Measurements from ENCODE around the gene CFLAR.
"Not testable (repeated sequence)": the region's sequence is repeated elsewhere in the genome, so short reads cannot be mapped to it uniquely, and the experiment has no call there.

Gene CFLAR

DNA sequence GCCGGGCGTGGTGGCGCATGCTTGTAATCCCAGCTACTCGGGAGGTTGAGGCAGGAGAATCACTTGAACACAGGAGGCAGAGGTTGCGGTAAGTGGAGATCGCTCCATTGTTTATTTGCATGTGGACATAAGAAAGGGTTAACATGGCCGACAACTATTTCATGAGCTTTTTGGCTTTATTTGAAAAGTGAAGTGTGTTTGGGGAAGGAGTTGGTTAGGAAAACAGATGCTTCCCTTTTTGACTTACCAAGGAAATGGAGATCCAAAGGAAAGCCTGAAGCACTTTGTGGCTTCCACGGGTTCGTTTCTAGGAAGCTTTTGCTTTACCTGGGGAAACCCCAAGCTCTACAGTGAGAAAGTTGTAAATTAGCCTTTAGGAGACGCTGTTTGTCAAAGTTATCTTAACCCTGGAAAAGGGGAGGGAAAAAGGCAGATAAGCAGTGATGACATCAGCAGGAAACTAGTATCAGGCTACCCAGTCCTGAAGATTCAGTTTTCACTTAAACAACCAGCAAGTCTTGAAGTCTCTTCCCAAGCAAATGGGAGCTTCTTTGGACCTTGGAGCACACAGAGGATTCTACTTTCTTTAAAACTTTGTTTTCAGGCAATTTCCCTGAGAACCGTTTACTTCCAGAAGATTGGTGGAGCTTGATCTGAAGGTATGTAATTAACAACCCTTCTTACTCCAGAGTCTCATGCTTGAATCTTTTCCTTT is 66.8 kb downstream of the CFLAR start, which contains the start of gene CASP10:
CASP10 (plus strand) TSS at position 492 of the 715 bp plus-strand sequence. CDS start 2,637 bp downstream, outside the sequence.
- no peak for TF ChIP-seq EZH2phosphoT487 (IDR thresholded peaks at IDR 0.05; ENCODE audit: low read length)
- TF ChIP-seq, protein P1, sequence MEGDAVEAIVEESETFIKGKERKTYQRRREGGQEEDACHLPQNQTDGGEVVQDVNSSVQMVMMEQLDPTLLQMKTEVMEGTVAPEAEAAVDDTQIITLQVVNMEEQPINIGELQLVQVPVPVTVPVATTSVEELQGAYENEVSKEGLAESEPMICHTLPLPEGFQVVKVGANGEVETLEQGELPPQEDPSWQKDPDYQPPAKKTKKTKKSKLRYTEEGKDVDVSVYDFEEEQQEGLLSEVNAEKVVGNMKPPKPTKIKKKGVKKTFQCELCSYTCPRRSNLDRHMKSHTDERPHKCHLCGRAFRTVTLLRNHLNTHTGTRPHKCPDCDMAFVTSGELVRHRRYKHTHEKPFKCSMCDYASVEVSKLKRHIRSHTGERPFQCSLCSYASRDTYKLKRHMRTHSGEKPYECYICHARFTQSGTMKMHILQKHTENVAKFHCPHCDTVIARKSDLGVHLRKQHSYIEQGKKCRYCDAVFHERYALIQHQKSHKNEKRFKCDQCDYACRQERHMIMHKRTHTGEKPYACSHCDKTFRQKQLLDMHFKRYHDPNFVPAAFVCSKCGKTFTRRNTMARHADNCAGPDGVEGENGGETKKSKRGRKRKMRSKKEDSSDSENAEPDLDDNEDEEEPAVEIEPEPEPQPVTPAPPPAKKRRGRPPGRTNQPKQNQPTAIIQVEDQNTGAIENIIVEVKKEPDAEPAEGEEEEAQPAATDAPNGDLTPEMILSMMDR (IDR thresholded peaks at IDR 0.05; ENCODE audit: low read length), result peak; percentile 81
- TF ChIP-seq EZH2 (optimal IDR thresholded peaks at IDR 0.05; ENCODE audit: low read depth, low read length), result no peak
- H3K9ac ChIP-seq (ENCODE audit: low read length), result peak within 1 kb of the TSS; percentile 83

GRCh38 chr2:201183365-201183727 is 67.4 kb downstream of the CFLAR start:
- Histone ChIP-seq H3K4me1 (ENCODE audit: low read length) (peaks cover 27% of the 10 kb centered on the region), H3K27me3 (replicated peaks; ENCODE audit: insufficient read depth, low read length) (no peaks in the 10 kb centered on the region), H3F3A (ENCODE audit: insufficient read depth, low read length) (peaks cover 43% of the 10 kb centered on the region), H3K9ac (ENCODE audit: low read length) (peak overlapping the region; percentile 83), H3K27ac (ENCODE audit: low read length) (peak overlapping the region; percentile 77), H4K20me1 (ENCODE audit: insufficient read depth, low read length) (no peaks in the 10 kb centered on the region), H3K4me3 (ENCODE audit: low read length) (peak overlapping the region; percentile 92), H3K79me2 (ENCODE audit: low read length) (peaks cover 55% of the 10 kb centered on the region), H3K9me2 (replicated peaks; ENCODE audit: insufficient read depth, low read length) (no peaks in the 10 kb centered on the region), H2AFZ (ENCODE audit: low read length) (no peak overlapping the region), H3K9me3 (replicated peaks; ENCODE audit: insufficient read depth, low read length) (no peaks in the 10 kb centered on the region), H3K4me2 (ENCODE audit: low read depth, low read length) (peak overlapping the region; percentile 55; the same call in 1 of the 2 replicates), H3K36me3 (replicated peaks; ENCODE audit: insufficient read depth, low read length) (peaks cover 7% of the 10 kb centered on the region)
- DNase-seq, result peak; percentile 40
- TF ChIP-seq EZH2 (optimal IDR thresholded peaks at IDR 0.05; ENCODE audit: low read depth, low read length) (no peak), EZH2phosphoT487 (IDR thresholded peaks at IDR 0.05; ENCODE audit: low read length) (no peak)
- TF ChIP-seq, protein P1 (IDR thresholded peaks at IDR 0.05; ENCODE audit: low read length), result no peak

More for the DNA sequence above, 66.8 kb downstream of the CFLAR start, which contains the start of gene CASP10:
- Histone ChIP-seq H3F3A (ENCODE audit: insufficient read depth, low read length) (peaks cover 39% of the 10 kb centered on the region), H3K27ac (ENCODE audit: low read length) (peak within 1 kb of the TSS; percentile 77), H3K79me2 (ENCODE audit: low read length) (peaks cover 50% of the 10 kb centered on the region), H3K9me3 (replicated peaks; ENCODE audit: insufficient read depth, low read length) (no peaks in the 10 kb centered on the region), H3K4me1 (ENCODE audit: low read length) (peaks cover 22% of the 10 kb centered on the region), H3K9me2 (replicated peaks; ENCODE audit: insufficient read depth, low read length) (no peaks in the 10 kb centered on the region), H4K20me1 (ENCODE audit: insufficient read depth, low read length) (no peaks in the 10 kb centered on the region), H3K27me3 (replicated peaks; ENCODE audit: insufficient read depth, low read length) (no peaks in the 10 kb centered on the region), H3K36me3 (replicated peaks; ENCODE audit: insufficient read depth, low read length) (peaks cover 5% of the 10 kb centered on the region), H3K4me3 (ENCODE audit: low read length) (peak within 1 kb of the TSS; percentile 92), H2AFZ (ENCODE audit: low read length) (peak within 1 kb of the TSS; percentile 47), H3K4me2 (ENCODE audit: low read depth, low read length) (peak within 1 kb of the TSS; percentile 84)
- DNase-seq, result peak; percentile 94

DNA sequence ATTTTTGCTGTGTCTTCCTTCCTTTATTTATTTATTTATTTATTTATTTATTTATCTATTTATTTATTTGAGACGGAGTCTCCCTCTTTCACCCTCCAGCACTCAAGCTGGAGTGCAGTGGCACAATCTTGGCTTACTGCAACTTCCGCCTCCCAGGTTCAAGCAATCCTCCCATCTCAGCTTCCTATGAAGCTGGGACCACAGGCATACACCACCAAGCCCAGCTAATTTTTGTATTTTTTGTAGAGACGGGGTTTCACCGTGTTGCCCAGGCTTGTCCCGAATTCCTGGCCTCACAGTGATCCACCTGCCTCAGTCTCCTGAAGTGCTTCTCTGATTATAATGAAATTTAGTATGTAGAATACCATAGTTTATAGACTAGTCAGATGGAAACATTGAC is 67.9 kb downstream of the CFLAR start:
- H3K4me3 ChIP-seq (ENCODE audit: low read length), result peak overlapping the region; percentile 92

DNA sequence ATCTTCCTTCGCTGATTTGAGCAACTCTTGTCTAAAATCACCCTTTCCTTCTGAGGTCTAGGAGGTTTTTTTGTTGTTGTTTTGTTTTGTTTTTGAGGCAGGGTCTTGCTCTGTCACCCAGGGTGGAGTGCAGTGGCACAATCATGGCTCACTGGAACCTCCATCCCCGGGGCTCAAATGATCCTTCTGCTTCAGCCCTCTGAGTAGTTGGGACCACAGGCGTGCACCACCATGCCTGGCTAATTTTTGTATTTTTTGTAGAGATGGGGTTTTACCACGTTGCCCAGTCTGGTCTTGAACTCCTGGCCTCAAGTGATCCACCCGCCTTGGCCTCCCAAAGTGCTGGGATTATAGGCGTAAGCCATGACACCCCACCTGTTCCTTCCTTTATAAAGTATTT is 68.3 kb downstream of the CFLAR start:
- H2AFZ ChIP-seq (ENCODE audit: low read length); H3K9me3 ChIP-seq (replicated peaks; ENCODE audit: insufficient read depth, low read length); H4K20me1 ChIP-seq (ENCODE audit: insufficient read depth, low read length); DNase-seq; H3K9me2 ChIP-seq (replicated peaks; ENCODE audit: insufficient read depth, low read length); H3K36me3 ChIP-seq (replicated peaks; ENCODE audit: insufficient read depth, low read length); H3K27me3 ChIP-seq (replicated peaks; ENCODE audit: insufficient read depth, low read length): not testable (repeated sequence)
- Histone ChIP-seq H3K4me2 (ENCODE audit: low read depth, low read length) (peak overlapping the region; percentile 84), H3K9ac (ENCODE audit: low read length) (peak overlapping the region; percentile 83), H3K4me3 (ENCODE audit: low read length) (peak overlapping the region; percentile 92), H3F3A (ENCODE audit: insufficient read depth, low read length) (peaks cover 52% of the 10 kb centered on the region), H3K79me2 (ENCODE audit: low read length) (peaks cover 64% of the 10 kb centered on the region), H3K27ac (ENCODE audit: low read length) (peak overlapping the region; percentile 70; the same call in 1 of the 2 replicates), H3K4me1 (ENCODE audit: low read length) (peaks cover 33% of the 10 kb centered on the region)

More for the DNA sequence above, 67.9 kb downstream of the CFLAR start:
- H3K27ac ChIP-seq (ENCODE audit: low read length), result peak overlapping the region; percentile 77; the same call in 1 of the 2 replicates
- H4K20me1 ChIP-seq (ENCODE audit: insufficient read depth, low read length); DNase-seq; H2AFZ ChIP-seq (ENCODE audit: low read length); H3K9me2 ChIP-seq (replicated peaks; ENCODE audit: insufficient read depth, low read length); H3K36me3 ChIP-seq (replicated peaks; ENCODE audit: insufficient read depth, low read length); H3K9me3 ChIP-seq (replicated peaks; ENCODE audit: insufficient read depth, low read length); H3K27me3 ChIP-seq (replicated peaks; ENCODE audit: insufficient read depth, low read length): not testable (repeated sequence)
- H3K9ac ChIP-seq (ENCODE audit: low read length), result peak overlapping the region; percentile 83
- peaks cover 30% of the 10 kb centered on the region for H3K4me1 ChIP-seq (ENCODE audit: low read length)
- H3F3A ChIP-seq (ENCODE audit: insufficient read depth, low read length), result peaks cover 48% of the 10 kb centered on the region
- peaks cover 60% of the 10 kb centered on the region for H3K79me2 ChIP-seq (ENCODE audit: low read length)
- H3K4me2 ChIP-seq (ENCODE audit: low read depth, low read length), result peak overlapping the region; percentile 84
